COLO668 (cell line): ENCODE data around the gene USP46.
A peak's percentile ranks its signal among the peaks of the same experiment; 100 is the strongest.

Experiments
- DNase-seq: peaks from one replicate; lab custom pipeline; 2025; ENCODE audit not compliant: unreplicated experiment; lab: John Stamatoyannopoulos, UW

The USP46 gene

DNA sequence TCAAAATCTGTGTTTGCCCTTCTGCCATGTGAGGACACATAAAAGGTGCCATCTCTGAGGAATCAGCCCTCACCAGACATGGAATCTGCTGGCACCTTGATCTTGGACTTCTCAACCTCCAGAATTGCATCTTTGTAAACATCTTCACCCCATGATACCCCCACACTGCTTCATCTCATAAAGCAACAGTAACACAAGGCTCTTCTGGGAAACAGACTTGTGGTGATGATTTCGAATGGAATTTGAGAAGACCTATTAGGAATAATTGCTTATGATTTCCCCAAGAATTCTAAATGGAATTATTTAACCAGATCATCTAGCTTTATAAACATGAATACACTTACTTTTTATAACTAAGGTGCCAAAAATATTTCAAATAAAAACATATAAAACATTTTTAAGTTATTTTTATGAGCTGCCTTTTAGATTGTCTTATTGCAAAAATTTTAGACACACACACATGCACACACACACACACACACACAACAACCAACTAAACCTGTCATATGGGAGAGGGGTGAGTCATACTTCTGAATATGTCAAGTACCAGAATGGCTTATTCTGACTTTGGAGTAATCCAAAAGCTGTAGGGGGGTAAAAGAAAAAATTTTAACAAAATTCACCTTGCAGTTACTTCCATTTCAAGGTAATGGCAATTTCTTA, 82.0 kb downstream of the USP46 start:
- DNase-seq, result no peak

DNA sequence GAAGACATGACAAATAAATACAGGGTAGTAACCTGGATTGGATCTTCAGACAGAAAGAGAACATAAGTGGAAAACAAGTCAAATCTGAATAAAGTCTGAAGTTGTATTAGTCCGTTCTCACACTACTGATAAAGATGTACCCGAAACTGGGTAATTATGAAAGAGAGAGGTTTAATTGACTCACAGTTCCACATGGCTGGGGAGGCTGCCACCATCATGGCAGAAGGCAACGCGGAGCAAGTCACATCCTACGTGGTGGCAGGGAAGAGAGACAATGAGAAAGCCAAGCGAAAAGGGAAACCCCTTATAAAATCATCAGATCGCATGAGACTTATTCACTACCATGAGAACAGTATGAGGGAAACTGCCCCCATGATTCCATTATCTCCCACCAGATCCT, 82.8 kb downstream of the USP46 start:
- no peak for DNase-seq

DNA sequence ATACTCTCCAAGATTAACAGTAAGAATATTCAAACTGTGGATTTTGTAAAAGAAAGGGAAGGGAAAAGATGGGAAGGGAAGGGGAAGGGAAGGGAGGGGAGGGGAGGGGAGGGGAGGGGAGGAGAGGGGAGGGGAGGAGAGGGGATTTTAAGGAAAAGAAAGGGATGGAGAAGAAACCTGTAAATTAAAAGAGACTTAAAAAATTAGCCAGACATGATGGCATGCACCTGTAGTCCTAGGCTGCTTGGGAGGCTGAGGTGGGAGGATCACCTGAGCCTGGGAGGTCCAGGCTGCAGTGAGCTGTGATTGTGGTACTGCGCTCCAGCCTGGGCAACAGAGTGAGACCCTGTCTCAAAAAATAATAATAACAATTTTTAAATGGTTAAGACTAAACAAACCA, 83.7 kb downstream of the USP46 start:
- DNase-seq, result no peak

DNA sequence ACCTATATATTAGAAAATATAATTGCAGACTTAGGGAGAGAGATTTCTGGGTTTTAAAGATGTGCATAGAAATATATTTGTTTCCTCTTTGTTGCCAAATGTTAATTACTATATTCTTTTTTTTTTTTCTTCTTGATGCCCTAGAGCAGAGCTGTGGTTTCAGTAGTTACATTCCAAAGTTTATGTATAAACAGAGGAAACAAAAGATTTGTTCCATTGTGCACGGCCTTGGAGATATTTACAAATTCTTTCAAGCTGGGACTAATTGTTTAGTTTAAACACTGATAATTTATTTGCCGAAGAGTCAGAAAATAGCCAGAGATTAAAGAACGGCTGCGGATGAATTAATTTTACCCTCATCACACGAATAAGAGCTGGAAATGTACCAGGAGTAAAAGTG, 85.1 kb downstream of the USP46 start:
- DNase-seq, result no peak

DNA sequence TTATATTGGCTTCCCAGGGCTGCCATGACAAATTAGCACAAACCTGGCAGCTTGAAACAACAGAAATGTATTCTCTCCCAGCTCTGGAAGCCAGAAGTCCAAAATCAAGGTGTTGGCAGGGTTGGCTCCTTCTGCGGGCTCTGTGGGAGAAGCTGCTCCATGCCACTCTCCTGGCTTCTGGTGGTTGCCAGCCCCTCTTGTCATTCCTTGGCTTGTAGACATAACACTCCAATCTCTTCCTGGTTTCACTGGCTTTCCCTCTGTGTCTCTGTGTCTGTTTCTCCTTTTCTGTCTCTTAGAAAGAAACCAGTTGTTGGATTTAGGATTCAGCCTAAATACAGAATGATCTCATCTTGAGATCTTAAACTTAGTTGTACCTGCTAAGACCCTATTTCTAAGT, 85.5 kb downstream of the USP46 start:
- DNase-seq, result no peak

DNA sequence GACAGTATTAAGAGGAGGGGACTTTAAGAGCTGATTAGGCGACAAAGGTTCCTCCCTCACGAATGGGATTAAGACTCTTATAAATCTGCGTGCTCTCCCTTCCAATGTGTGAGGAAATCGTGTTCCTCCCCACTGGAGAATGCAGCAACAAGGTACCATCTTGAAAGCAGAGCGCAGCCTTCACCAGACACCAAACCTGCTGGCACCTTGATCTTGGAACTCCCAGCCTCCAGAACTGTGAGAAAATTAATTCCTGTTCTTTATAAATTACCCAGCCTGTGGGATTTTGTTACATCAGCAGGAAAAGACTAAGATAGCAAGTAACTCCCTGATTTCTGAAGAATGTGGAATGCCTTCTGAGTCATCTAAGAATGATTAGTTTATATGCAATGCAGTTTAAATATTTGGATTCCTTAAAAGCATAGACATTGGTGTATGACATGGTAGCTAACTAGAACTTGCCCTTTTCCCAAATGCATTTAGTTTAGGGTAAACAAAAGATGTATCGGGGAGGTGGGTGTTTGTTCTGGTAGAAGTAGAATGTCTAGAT, 86.1 kb downstream of the USP46 start:
- DNase-seq, result no peak

DNA sequence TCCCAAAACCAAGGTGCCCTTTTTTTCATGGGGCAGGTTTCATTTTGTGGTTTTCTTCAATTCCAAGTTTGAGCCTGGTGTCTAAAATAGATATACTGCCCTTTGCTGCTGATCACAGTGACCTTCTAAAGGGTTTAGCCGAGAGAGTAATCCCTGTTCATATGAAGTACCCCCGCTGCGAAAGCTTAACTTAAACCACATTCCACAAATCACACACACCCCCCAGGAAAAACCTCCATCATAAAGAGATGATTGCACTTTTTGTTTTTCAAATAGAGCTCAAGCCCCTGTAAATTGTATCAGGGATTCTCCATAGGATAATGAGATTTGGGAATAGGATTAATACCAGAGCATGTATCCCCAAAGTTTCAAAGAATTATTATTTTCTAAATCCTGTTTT, 90.8 kb downstream of the USP46 start:
- no peak for DNase-seq

DNA sequence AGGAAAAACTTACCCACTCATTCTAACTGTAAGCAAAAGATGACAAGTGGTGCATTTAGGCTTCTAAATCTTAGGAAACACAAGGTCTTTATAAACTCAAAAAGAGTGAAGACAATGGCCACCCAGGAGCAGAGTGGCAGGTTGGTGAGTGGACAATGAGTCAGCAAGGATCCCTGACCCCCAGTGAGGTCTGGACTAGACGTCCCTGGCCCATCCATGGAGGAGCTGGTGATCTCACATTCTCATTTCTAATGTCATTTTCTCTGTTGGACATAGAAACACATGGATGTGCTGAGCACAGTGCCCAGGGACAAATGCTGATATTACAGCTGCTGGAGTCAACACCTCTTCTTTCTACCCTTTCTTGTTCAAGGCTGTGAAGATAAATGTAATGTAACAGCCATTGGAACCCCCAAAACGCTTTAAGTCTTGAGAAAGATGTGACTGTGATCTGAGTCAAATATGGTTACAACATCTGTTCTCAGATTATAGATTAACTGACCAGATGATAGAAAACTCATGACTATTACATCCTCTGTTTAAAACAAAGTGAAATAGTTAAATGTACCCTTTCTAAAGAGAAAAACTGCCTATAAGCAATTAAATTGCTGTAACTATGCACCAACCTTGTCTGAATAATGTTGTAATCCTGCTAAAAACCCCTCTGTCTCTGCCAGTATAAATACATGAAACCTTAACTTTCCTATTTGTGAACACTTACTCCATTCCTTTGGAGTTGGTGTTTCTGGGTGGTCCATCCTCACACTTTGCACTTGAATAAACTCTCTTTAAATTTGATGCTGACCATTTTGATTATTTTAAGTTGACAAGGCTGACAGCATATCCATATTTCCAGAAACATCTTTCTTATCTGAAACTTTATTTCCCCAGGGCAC, 92.7 kb downstream of the USP46 start:
- DNase-seq, result no peak

DNA sequence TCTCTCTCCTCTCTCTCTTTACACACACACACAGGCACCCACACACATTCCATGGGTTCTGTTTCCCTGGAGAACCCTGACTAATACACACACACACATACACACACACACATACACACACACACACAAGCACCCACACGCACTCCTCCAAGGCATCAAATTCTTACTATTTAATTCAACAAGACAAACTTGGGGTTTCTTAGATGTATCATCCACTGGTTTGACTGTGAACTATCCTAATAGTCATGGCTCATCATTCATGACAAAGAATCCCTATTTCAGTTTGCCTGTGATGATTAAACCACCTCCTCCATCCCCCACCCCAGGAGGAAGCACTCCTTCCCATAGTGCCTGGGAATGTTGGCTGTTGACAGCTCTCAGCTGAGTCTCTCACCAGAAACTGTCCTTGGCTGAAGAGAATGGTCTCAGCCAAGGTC, 98.2 kb downstream of the USP46 start:
- no peak for DNase-seq

DNA sequence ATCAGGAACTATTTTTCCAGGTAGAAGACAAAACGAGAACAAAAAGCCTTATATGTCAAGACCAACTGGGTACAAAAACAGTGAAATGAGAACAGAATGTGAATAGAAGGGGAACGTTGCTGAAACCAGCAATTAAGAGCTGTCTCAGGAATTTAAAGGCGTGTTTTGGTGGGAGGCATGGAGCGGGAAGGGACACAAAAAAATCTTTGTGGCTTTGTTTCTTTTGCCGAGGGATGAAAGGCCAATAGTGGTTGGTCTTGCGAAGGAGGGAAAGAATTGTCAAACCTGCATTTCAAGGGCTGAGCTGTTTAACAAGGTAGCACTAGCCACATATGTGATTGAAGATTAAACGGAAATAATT, 103.8 kb downstream of the USP46 start:
- DNase-seq, result no peak

DNA sequence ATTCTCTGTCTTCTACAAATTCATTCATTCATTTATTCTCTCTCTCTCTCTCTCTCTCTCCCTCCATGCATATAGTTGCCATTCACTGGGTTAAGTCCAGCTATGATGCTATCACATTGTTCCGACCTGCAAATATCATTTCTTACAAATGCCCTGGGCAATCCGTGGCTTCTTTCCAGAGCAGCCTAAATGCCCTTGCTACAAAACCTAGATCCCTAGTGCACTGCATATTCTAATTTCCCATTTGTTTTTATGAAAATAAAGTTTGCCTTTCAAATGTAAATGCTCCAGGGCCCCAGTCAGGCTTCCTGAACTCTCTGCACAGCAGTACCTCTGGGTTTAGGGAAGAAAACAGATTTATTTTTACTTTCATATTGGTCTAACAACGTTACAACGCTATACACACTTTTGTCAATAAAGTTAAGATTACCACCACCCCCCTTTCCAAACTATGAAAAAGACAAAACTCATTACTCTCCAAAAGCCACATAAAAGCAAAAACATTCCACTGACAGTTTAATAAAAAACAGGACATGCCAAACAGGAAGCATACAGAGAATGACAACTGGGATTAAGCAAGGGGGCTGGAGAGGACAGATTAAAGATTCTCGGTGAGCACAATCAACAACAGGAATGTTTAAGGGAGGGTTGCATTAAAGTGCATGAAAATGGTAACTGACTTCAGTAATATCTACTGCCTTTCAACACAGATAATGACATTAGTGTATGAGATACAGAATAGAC, 104.3 kb downstream of the USP46 start:
- DNase-seq, result no peak

DNA sequence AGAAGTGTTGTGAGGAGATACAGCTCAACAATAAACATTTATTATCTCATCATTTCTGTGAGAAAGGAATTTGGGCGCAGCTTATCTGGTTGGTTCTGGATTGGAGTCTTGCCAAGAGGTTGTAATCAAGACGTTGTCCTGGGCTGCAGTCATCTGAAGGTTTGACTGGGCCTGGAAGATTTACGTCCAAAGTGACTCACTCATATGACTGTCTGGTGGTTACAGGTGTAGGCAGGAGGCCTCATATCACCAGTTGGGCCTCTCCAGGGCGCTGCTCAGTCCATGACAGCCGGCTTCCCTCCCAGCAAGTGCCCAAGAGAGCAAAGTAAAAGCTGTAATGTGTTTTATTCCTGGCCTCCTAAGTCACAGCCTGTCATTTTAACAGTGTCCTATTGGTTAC, 106.3 kb downstream of the USP46 start:
- DNase-seq, result no peak

DNA sequence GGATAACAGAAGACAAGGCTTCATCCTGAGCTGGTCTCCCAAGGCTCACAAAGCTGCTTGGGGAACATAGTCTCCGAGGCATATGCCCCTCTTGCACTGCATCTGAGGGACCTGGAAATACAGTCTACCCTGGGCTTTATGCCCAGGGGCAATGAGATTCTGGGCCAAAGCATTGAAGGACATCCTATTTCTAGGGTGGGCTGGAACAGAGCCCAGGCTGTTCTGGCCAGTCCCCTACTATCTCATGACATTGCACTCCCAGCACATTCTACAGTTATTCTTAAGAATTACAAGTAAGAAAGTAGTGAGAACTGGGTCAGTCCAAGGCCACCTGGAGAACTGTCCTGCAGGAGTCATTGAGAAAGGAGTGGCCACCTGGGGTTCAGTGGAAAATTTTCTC, 107.6 kb downstream of the USP46 start:
- DNase-seq, result no peak

DNA sequence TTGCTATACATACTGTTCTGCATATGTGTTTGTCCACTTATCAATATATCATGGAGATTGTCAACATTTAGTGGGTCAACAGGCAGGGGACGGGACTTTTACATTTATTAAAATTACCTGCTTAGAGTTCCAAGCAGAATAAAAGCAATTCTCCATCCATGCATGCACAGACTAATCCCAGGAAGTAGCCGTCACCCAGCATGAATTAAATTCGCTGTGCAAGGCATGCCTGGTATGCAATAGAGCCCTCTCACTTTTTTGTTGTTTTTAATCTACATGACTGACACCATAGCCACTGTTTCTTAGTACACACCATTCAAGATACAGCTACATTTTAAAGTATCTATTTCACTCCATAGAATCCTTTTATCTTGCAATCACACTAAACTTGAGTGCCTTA, 108.9 kb downstream of the USP46 start:
- no peak for DNase-seq

DNA sequence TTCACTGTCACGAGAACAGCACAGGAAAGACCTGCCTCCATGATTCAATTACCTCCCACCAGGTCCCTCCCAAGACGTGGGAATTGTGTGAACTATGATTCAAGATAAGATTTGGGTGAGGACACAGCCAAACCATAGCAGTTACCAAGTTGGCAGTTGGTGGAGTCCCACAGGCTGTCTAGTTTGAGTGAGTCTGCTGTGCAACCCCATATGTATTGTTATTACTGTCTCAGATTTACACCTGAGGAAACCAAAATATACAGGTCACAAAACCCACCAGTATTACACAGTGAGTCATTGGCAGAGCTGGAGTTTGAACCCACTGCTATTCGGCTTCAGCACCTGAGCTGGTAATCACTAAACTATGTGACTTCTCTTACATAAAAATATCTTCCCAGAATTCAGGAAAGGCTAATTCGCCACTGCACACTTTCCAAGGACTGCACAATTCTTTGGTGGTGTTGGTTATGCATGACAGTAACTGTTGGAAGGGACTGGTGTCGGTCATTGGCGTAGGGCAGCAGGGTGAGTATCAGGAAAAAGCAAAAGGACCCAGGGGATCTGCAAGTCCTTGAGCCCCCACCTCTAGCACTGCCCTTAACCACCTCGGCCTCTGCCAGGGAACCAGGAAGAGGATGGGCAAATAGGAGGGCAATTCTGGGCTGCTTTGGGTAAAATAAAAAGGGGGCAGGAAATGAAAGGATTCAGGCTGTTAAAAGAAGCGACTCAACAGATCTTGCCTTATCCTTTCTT, 110.1 kb downstream of the USP46 start:
- DNase-seq, result no peak

DNA sequence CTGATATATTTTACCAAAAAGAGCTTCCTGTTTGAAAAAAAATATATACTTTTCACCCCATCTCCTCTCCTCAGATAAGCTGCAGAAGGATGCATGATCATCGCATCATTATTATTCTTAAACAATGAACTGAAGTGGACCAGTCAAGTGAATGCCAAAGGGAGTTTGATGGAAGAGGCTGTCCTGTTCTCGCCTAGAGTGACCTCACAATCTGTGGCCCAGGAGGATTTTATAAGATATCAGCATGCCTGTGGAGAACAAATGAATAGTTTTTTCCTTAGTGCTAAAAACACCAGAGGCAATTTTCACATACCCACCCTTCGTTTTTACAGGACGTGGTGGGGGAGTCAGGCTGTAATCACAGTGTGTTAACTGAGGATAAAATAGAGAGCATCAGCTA, 112.7 kb downstream of the USP46 start:
- no peak for DNase-seq

DNA sequence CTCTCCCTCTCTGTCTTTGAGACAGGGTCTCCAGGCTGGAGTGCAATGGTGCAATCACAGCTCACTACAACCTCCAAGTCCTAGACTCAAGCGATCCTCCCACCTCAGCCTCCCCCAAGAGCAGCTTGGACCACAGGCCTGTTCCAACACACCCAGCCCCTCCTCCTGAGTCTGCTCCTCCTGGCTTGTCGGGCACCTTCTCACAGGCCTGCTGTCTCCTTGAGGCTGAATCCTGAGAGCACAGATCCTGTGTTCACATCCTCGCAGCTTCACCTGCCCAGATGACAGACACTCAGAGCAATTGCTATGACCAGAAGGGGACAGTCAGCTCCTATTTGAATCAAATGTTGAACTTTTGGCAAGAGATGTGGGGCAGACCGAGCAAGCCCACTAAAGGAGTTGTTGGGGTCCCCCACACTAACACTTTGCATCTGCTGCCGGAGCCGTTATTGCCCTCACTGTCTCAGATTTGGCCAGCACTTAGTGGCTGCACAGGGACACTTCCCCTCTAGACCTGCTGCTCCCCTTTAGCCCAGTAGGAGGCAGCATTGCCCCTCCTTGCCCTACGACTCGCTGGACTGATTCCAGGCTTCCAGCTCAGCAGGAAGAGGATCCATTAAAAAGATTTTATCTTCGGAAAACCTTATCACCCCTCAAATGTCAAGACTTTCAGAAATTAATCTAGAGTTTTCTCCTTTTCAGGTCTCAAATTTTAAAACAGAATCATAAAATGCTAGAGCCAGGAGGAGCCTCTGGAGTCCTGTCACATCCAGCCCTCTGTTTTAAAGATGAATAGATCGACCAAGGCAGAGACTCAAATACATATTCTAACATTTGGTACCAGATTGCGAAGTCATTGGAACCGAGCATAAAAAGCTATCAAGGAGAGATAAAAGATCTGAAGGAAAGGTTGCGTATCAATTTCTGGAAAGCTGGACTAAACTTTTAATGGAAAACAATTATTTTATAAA, 113.7 kb downstream of the USP46 start:
- peak; percentile 61 for DNase-seq
